Astrocyte (in vitro differentiated cells and primary cell): Measurements from ENCODE around the gene PDE11A. TPM values are rescaled to one million over a fixed set of nuclear protein-coding genes. Genes with fewer than 3 reads are reported as not detected.

ENCODE experiments used
- DNase-seq: peaks from one replicate; pipeline ENCODE4 v3.0.0-alpha.2; 2010; ENCODE audit warnings: low read depth
- FAIRE-seq: peaks from 2 replicates; lab custom pipeline; 2011; peaks lifted over from hg19 to GRCh38; lab: Jason Lieb, UNC
- H2AFZ ChIP-seq: 2 replicates; pipeline ENCODE4 v1.6.0; 2012; ENCODE audit warnings: low read depth, low read length, inconsistent platforms
- H3K27ac ChIP-seq: 2 replicates; pipeline ENCODE4 v1.5.1; 2011; ENCODE audit warnings: low read depth, low read length, inconsistent platforms
- H3K27me3 ChIP-seq: 2 replicates; pipeline ENCODE4 v1.6.0; 2011; ENCODE audit warnings: low read length, inconsistent platforms; ENCODE audit not compliant: insufficient read depth
- H3K36me3 ChIP-seq: 2 replicates; pipeline ENCODE4 v1.5.1; 2011; ENCODE audit warnings: low read length, inconsistent platforms; ENCODE audit not compliant: insufficient read depth
- H3K4me1 ChIP-seq: 2 replicates; pipeline ENCODE4 v1.5.1; 2011; ENCODE audit warnings: low read length, inconsistent platforms; ENCODE audit not compliant: insufficient read depth
- H3K4me2 ChIP-seq: 2 replicates; pipeline ENCODE4 v1.6.0; 2012; ENCODE audit warnings: low read length, inconsistent platforms
- H3K4me3 ChIP-seq: 2 replicates; pipeline ENCODE4 v1.5.1; 2011; ENCODE audit warnings: low read depth, mild to moderate bottlenecking, low read length, inconsistent platforms; ENCODE audit not compliant: insufficient read depth
- H3K79me2 ChIP-seq: 2 replicates; pipeline ENCODE4 v1.6.0; 2012; ENCODE audit warnings: mild to moderate bottlenecking, low read length, inconsistent platforms; ENCODE audit not compliant: insufficient read depth
- H3K9ac ChIP-seq: 2 replicates; pipeline ENCODE4 v1.6.0; 2012; ENCODE audit warnings: mild to moderate bottlenecking, low read length, inconsistent platforms
- H3K9me3 ChIP-seq: 2 replicates; pipeline ENCODE4 v1.5.1; 2012; ENCODE audit warnings: low read depth, mild to moderate bottlenecking, low read length, inconsistent platforms; ENCODE audit not compliant: insufficient read depth
- H4K20me1 ChIP-seq: 2 replicates; pipeline ENCODE4 v1.6.0; 2012; ENCODE audit warnings: low read length, inconsistent platforms; ENCODE audit not compliant: insufficient read depth
- H3K27ac Mint-ChIP-seq: one replicate; pipeline ENCODE4 v1.8.0; 2021; ENCODE audit warnings: mild to moderate bottlenecking, mixed read lengths; ENCODE audit not compliant: unreplicated experiment
- H3K27me3 Mint-ChIP-seq: one replicate; pipeline ENCODE4 v1.8.0; 2021; ENCODE audit warnings: low read depth, mixed read lengths; ENCODE audit not compliant: unreplicated experiment
- H3K36me3 Mint-ChIP-seq: one replicate; pipeline ENCODE4 v1.8.0; 2021; ENCODE audit warnings: low read depth, mixed read lengths; ENCODE audit not compliant: unreplicated experiment
- H3K4me1 Mint-ChIP-seq: one replicate; pipeline ENCODE4 v1.8.0; 2021; ENCODE audit warnings: low read depth, mixed read lengths; ENCODE audit not compliant: unreplicated experiment
- H3K4me3 Mint-ChIP-seq: one replicate; pipeline ENCODE4 v1.8.0; 2021; ENCODE audit warnings: mild to moderate bottlenecking, moderate library complexity, mixed read lengths; ENCODE audit not compliant: unreplicated experiment
- H3K9me3 Mint-ChIP-seq: one replicate; pipeline ENCODE4 v1.8.0; 2021; ENCODE audit warnings: mild to moderate bottlenecking, mixed read lengths; ENCODE audit not compliant: unreplicated experiment
- CTCF ChIP-seq: IDR thresholded peaks from 2 replicates; pipeline ENCODE4 v1.5.1; 2011; ENCODE audit warnings: low read depth, mild to moderate bottlenecking, inconsistent platforms, low read length, moderate library complexity; ENCODE audit not compliant: insufficient read depth
- EZH2 ChIP-seq: IDR thresholded peaks from 2 replicates; pipeline ENCODE4 v1.6.1; 2012; ENCODE audit warnings: mild to moderate bottlenecking, low read length, inconsistent platforms; ENCODE audit not compliant: insufficient read depth
- total RNA-seq: library from RNA; stranded (reverse); gene quantifications from 2 replicates; pipeline ENCODE4 v1.2.1, GENCODE V29; 2021

The PDE11A gene
- total RNA-seq, 1 donor from 2014 or later = 0.45 TPM

- Mint-ChIP-seq H3K27me3 (peaks cover 6% of the 10 kb centered on the region), H3K36me3 (no peaks in the 10 kb centered on the region), H3K27ac (no peak overlapping the region), H3K9me3 (no peaks in the 10 kb centered on the region), H3K4me1 (peaks cover 7% of the 10 kb centered on the region), H3K4me3 (no peak overlapping the region)
- DNase-seq (no peak), FAIRE-seq (no peak)
- Histone ChIP-seq H3K27me3 (no peaks in the 10 kb centered on the region), H3K4me2 (no peak overlapping the region), H3K36me3 (no peaks in the 10 kb centered on the region), H3K4me3 (no peak overlapping the region), H4K20me1 (no peaks in the 10 kb centered on the region), H3K9me3 (no peaks in the 10 kb centered on the region), H3K4me1 (no peaks in the 10 kb centered on the region), H3K79me2 (no peaks in the 10 kb centered on the region), H3K9ac (no peak overlapping the region), H3K27ac (no peak overlapping the region), H2AFZ (no peak overlapping the region)
- no peak for TF ChIP-seq EZH2
- TF ChIP-seq CTCF = no peak
Observed at GRCh38 chr2:177597759-177598158, 474.8 kb downstream of the PDE11A start.

GRCh38 chr2:177596866-177597265 lies 475.7 kb downstream of the PDE11A start:
- no peak for TF ChIP-seq EZH2
- TF ChIP-seq CTCF = no peak
- DNase-seq (no peak), FAIRE-seq (no peak)
- Histone ChIP-seq H3K27me3 (no peaks in the 10 kb centered on the region), H4K20me1 (no peaks in the 10 kb centered on the region), H3K9me3 (no peaks in the 10 kb centered on the region), H2AFZ (no peak overlapping the region), H3K36me3 (no peaks in the 10 kb centered on the region), H3K4me2 (no peak overlapping the region), H3K4me1 (no peaks in the 10 kb centered on the region), H3K4me3 (no peak overlapping the region), H3K79me2 (no peaks in the 10 kb centered on the region), H3K9ac (no peak overlapping the region), H3K27ac (no peak overlapping the region)
- Mint-ChIP-seq H3K27ac (no peak overlapping the region), H3K36me3 (no peaks in the 10 kb centered on the region), H3K27me3 (peaks cover 8% of the 10 kb centered on the region), H3K4me3 (no peak overlapping the region), H3K9me3 (no peaks in the 10 kb centered on the region), H3K4me1 (peaks cover 7% of the 10 kb centered on the region)

GRCh38 chr2:177595126-177595845 lies 477.3 kb downstream of the PDE11A start:
- H4K20me1 ChIP-seq = no peaks in the 10 kb centered on the region
- H3K9me3 Mint-ChIP-seq = no peaks in the 10 kb centered on the region
- TF ChIP-seq EZH2 = no peak
- no peak for TF ChIP-seq CTCF
- no peaks in the 10 kb centered on the region for H3K9me3 ChIP-seq
- H3K4me2 ChIP-seq = no peak overlapping the region
- no peaks in the 10 kb centered on the region for H3K4me1 ChIP-seq
- H3K4me1 Mint-ChIP-seq = peaks cover 7% of the 10 kb centered on the region
- H3K27ac ChIP-seq = no peak overlapping the region
- no peak for DNase-seq
- no peak overlapping the region for H3K4me3 ChIP-seq
- peaks cover 17% of the 10 kb centered on the region for H3K27me3 Mint-ChIP-seq
- no peak overlapping the region for H3K4me3 Mint-ChIP-seq
- H3K36me3 ChIP-seq = no peaks in the 10 kb centered on the region
- H3K27me3 ChIP-seq = no peaks in the 10 kb centered on the region
- no peaks in the 10 kb centered on the region for H3K79me2 ChIP-seq
- H3K9ac ChIP-seq = no peak overlapping the region
- H2AFZ ChIP-seq = no peak overlapping the region
- no peak for FAIRE-seq
- no peak overlapping the region for H3K27ac Mint-ChIP-seq
- H3K36me3 Mint-ChIP-seq = no peaks in the 10 kb centered on the region
